ENCODE data around the gene DPH3.

Gene DPH3

GRCh38 chr3:16286161-16286560, 21.4 kb upstream of the DPH3 start:
- TF ChIP-seq CTCF (IDR thresholded peaks at IDR 0.05; ENCODE audit: extremely low read depth, insufficient read depth, missing control alignments) = no peak
- in situ Hi-C loops (cut with MboI; ENCODE audit: low pct_unique_long_range_greater_than_20kb, low sequenced_read_pairs, unreplicated experiment) = loop anchor here (5.0 to 25.0 kb wide), 3 partner anchors 266 to 926 kb away; no protein-coding TSS in a partner anchor
- DNase-seq (ENCODE audit: low spot score) = peak; percentile 6

GRCh38 chr3:16284633-16285032, 19.9 kb upstream of the DPH3 start:
- in situ Hi-C loops (cut with MboI; ENCODE audit: low pct_unique_long_range_greater_than_20kb, low sequenced_read_pairs, unreplicated experiment) = loop anchor here (5.0 to 25.0 kb wide), 3 partner anchors 268 to 928 kb away; no protein-coding TSS in a partner anchor
- DNase-seq (ENCODE audit: low spot score) = no peak
- TF ChIP-seq CTCF (IDR thresholded peaks at IDR 0.05; ENCODE audit: extremely low read depth, insufficient read depth, missing control alignments) = no peak

GRCh38 chr3:16280671-16281070, 15.9 kb upstream of the DPH3 start:
- no peak for DNase-seq (ENCODE audit: low spot score)
- in situ Hi-C loops (cut with MboI; ENCODE audit: low pct_unique_long_range_greater_than_20kb, low sequenced_read_pairs, unreplicated experiment) = loop anchor here (25.0 kb wide), 2 partner anchors 557 to 932 kb away; no protein-coding TSS in a partner anchor
- no peak for TF ChIP-seq CTCF (IDR thresholded peaks at IDR 0.05; ENCODE audit: extremely low read depth, insufficient read depth, missing control alignments)

GRCh38 chr3:16279010-16279801, 14.5 kb upstream of the DPH3 start:
- in situ Hi-C loops (cut with MboI; ENCODE audit: low pct_unique_long_range_greater_than_20kb, low sequenced_read_pairs, unreplicated experiment) = loop anchor here (25.0 kb wide), 2 partner anchors 558 to 933 kb away; no protein-coding TSS in a partner anchor
- DNase-seq (ENCODE audit: low spot score) = no peak

GRCh38 chr3:16277471-16277870, 12.7 kb upstream of the DPH3 start:
- in situ Hi-C loops (cut with MboI; ENCODE audit: low pct_unique_long_range_greater_than_20kb, low sequenced_read_pairs, unreplicated experiment) = loop anchor here (25.0 kb wide), 2 partner anchors 560 to 935 kb away; no protein-coding TSS in a partner anchor
- no peak for DNase-seq (ENCODE audit: low spot score)
- no peak for TF ChIP-seq CTCF (IDR thresholded peaks at IDR 0.05; ENCODE audit: extremely low read depth, insufficient read depth, missing control alignments)

More at GRCh38 chr3:16279010-16279801, 14.5 kb upstream of the DPH3 start:
- no peak for TF ChIP-seq CTCF (IDR thresholded peaks at IDR 0.05; ENCODE audit: extremely low read depth, insufficient read depth, missing control alignments)

- no peak for DNase-seq (ENCODE audit: low spot score)
- in situ Hi-C loops (cut with MboI; ENCODE audit: low pct_unique_long_range_greater_than_20kb, low sequenced_read_pairs, unreplicated experiment) = no loop called here
- no peak for TF ChIP-seq CTCF (IDR thresholded peaks at IDR 0.05; ENCODE audit: extremely low read depth, insufficient read depth, missing control alignments)
Observed at GRCh38 chr3:16273867-16274266, 9.1 kb upstream of the DPH3 start.

Data from GM13977 (cell line).